Prostate gland (tissue), 2 donors: ENCODE data around the gene PBX4. TPM values are rescaled to one million over a fixed set of nuclear protein-coding genes. Genes with fewer than 3 reads are reported as not detected.

ENCODE experiments used
- DNase-seq: peaks from one replicate; pipeline ENCODE4 v3.0.0-alpha.2; 2019; ENCODE audit warnings: low spot score
- H3K27ac ChIP-seq, 2 donors: fragments of 200-600 bp; sonication (generic); 2 replicates each; pipeline ENCODE4 v1.5.1; 2017 to 2019
- H3K27me3 ChIP-seq: fragments of 200-600 bp; sonication (generic); replicated peaks from 2 replicates; pipeline ENCODE4 v1.5.1; 2019; ENCODE audit not compliant: insufficient read depth
- H3K36me3 ChIP-seq, 2 donors: fragments of 200-600 bp; sonication (generic); 1 replicate in 1 of 2; 2 replicates in 1 of 2; pipeline versions ENCODE4 v1.5.1 to v1.8.1; 2017 to 2019
- H3K4me1 ChIP-seq: fragments of 200-600 bp; sonication (generic); replicated peaks from 2 replicates; pipeline ENCODE4 v1.5.1; 2019
- H3K4me3 ChIP-seq, 2 donors: fragments of 200-600 bp; sonication (generic); 2 replicates each; pipeline ENCODE4 v1.5.1; 2017 to 2019
- H3K9me3 ChIP-seq: fragments of 200-600 bp; sonication (generic); 2 replicates; pipeline ENCODE4 v1.5.1; 2017
- POLR2A ChIP-seq: fragments of 450-650 bp; IDR thresholded peaks from one replicate; pipeline ENCODE4 v1.6.1; 2016; ENCODE audit warnings: antibody characterized with exemption, mild to moderate bottlenecking
- POLR2AphosphoS5 ChIP-seq: sonication (generic); formaldehyde crosslinking; IDR thresholded peaks from one replicate; pipeline ENCODE4 v1.6.1; 2017; ENCODE audit warnings: antibody characterized with exemption
- WGBS: methylation state at CpG from one replicate; pipeline ENCODE4 v1.1.5; 2018; 5-methylcytosine and 5-hydroxymethylcytosine counted together
- intact Hi-C: fragments of 100-400 bp; cut with DNase I; formaldehyde crosslinking; loops from one replicate; pipeline ENCODE4 v1.14.2; 2022
- total RNA-seq, 2 donors: library from RNA; depleted of rRNA; stranded (reverse); fragments of >200 nt; gene quantifications; one replicate each; pipeline ENCODE4 v1.1.0, GENCODE V29; 2016
- TF ChIP-seq, protein P1 (sequence below), 4 experiments: fragments of 200-600 bp in 2 of 4; fragments of 450-650 bp in 2 of 4; sonication (generic) in 2 of 4; IDR thresholded peaks; 1 replicate in 3 of 4; 2 replicates in 1 of 4; pipeline ENCODE4 v1.5.1; 2016 to 2019; ENCODE audit warnings: antibody characterized with exemption in 4 of 4, mild to moderate bottlenecking in 2 of 4, moderate library complexity in 2 of 4

Gene PBX4
- total RNA-seq, 2 donors from 2014 or later: 2.6 to 10.6 TPM

DNA sequence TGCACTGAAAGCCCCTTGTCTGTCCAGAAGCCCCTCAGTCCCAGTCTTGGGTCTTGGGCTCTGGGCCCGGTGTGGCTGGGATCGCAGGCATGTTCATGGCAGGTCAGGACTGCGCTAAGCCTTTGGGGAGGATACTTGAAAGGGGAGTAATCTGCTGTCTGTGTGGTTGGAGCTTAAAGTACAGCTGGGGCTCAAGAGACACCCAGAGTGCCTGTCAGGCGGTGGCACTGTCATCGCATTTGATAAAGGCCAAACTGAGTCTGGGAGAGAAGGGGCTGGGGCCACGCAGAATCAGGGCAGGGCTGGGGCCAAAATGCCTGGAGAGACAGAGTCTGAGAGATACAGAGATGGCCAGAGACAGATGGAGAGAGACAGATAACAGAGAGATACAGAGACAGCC, 84.6 kb downstream of the PBX4 start:
- H3K4me1 ChIP-seq: peaks cover 3% of the 10 kb centered on the region
- 83% methylated on average over 6 of the region's 6 CpGs for WGBS
- no peaks in the 10 kb centered on the region for H3K9me3 ChIP-seq
- H3K36me3 ChIP-seq: no peaks in the 10 kb centered on the region
- H3K4me3 ChIP-seq: no peak overlapping the region
- H3K27ac ChIP-seq: no peak overlapping the region
- intact Hi-C loops: loop anchor here (2.0 to 5.0 kb wide), 2 partner anchors 109 to 423 kb away; partner anchors contain the start of gene GMIP
- TF ChIP-seq, protein P1, sequence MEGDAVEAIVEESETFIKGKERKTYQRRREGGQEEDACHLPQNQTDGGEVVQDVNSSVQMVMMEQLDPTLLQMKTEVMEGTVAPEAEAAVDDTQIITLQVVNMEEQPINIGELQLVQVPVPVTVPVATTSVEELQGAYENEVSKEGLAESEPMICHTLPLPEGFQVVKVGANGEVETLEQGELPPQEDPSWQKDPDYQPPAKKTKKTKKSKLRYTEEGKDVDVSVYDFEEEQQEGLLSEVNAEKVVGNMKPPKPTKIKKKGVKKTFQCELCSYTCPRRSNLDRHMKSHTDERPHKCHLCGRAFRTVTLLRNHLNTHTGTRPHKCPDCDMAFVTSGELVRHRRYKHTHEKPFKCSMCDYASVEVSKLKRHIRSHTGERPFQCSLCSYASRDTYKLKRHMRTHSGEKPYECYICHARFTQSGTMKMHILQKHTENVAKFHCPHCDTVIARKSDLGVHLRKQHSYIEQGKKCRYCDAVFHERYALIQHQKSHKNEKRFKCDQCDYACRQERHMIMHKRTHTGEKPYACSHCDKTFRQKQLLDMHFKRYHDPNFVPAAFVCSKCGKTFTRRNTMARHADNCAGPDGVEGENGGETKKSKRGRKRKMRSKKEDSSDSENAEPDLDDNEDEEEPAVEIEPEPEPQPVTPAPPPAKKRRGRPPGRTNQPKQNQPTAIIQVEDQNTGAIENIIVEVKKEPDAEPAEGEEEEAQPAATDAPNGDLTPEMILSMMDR (IDR thresholded peaks at IDR 0.05): no peak
- TF ChIP-seq POLR2AphosphoS5 (no peak), POLR2A (no peak)
- H3K27me3 ChIP-seq: no peaks in the 10 kb centered on the region
- no peak for DNase-seq

DNA sequence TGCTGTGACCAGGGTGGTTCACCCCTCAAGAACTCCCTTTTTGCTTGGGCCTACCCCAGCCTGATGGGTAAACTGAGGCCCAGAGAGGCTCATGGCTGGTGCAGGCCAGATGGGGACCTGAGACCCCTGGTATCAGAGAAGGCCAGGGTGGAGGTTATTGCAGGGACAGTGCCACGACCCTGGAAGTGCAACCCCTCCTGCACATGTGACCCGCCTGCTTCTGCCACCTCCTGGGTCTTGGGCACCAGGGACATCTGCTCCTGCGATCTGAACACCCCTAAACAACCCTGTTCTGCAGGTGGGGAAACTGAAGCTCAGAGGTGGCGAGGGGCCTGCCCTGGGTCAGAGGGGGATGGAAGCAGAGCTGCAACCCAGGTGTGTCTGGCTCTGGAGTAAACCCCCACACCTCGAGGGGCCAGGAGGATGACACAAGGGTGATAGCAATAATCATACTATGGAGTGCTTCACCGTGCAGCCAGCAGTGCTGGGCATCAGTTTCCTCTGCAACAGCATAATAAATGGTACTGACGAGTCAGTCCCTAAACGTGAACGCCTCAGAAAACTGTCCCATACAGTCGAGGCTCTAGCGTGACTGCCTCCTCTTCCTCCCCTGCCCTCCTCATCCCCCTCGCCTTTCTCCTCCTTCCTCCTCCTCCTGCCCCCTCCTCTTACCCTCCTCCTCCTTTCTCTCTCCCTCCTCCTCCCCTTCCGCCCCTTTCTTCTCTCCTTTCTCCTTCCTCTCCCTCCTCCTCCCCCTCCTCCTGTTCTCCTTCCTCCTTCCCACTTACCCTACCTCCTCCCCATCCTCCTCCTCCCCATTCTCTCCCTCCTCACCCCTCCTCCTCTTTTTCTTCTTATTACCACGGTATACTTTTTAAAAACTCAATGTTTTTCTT, 85.4 kb downstream of the PBX4 start:
- Histone ChIP-seq H3K27ac (no peak overlapping the region), H3K27me3 (no peaks in the 10 kb centered on the region), H3K4me3 (no peak overlapping the region), H3K9me3 (no peaks in the 10 kb centered on the region), H3K4me1 (no peaks in the 10 kb centered on the region), H3K36me3 (no peaks in the 10 kb centered on the region)
- intact Hi-C loops: loop anchor here (2.0 to 5.0 kb wide), 2 partner anchors 110 to 424 kb away; partner anchors contain the start of gene GMIP
- no peak for DNase-seq
- TF ChIP-seq POLR2A: no peak
- TF ChIP-seq, protein P1 (IDR thresholded peaks at IDR 0.05): no peak
- TF ChIP-seq POLR2AphosphoS5: no peak
- WGBS: 72% methylated on average over 14 of the region's 14 CpGs

DNA sequence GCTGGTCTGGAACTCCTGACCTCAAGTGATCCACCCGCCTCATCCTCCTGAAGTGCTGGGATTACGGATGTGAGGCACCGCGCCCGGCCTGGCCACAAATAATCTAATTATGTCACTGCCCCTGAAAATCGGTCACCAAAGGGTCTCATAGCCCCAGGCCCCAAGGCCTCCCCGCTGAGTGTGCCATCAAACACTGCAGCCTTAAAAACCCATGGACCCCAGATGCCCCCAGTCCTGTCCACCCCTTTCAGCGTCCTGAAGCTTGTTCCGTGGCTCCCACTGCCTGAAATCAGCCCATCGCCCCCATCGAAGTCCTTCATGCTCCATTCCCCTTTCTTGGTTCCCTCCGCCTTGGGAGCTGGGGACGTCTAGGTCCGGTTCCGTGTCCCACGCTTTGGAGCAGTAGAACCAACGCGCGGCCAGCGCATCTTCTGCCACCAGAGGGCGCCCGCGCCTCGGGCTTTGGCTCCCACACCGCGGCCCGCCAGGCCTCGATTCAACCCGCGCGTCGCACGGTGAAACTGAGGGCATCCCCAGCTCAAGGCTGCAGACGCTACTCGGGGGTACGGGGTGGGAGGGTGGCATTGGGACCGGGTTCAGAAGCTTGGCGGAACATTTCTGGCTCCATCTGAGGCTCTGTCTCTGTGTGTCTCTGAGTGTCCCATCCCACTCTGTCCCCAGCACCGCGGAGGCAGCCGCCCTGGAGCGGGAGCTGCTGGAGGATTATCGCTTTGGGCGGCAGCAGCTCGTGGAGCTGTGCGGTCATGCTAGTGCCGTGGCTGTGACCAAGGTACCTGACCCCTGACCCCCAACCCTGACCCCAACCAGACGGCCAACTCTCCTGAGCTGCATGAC, 86.3 kb downstream of the PBX4 start:
- Histone ChIP-seq H3K4me1 (no peaks in the 10 kb centered on the region), H3K4me3 (no peak overlapping the region), H3K27me3 (no peaks in the 10 kb centered on the region), H3K36me3 (no peaks in the 10 kb centered on the region), H3K27ac (no peak overlapping the region), H3K9me3 (no peaks in the 10 kb centered on the region)
- WGBS: 31% methylated on average over 38 of the region's 48 CpGs
- intact Hi-C loops: loop anchor here (2.0 to 5.0 kb wide), 2 partner anchors 111 to 425 kb away; partner anchors contain the start of gene GMIP
- TF ChIP-seq, protein P1 (IDR thresholded peaks at IDR 0.05): peak; percentile 89 to 95 (median 92)
- TF ChIP-seq POLR2A (no peak), POLR2AphosphoS5 (peak; percentile 46)
- peak; percentile 76 for DNase-seq

DNA sequence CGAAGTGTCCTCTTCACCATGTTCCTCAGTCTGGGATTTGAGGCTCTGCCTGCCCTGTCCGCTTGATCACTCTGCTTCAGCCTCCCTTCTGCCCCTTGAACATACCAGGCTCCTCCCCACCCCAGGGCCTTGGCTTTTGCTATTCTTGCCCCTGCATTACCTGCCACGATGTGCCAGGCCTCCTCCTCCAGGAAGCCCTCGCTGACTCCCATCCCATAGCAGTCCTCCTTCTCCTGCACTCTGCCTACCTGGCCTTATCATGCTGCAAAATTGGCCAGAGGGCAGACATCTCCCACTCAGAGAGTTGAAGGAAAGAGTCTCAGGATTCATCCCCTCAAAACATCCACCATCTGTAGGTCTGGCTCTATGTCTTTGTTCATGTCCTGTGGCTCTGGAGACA, 87.6 kb downstream of the PBX4 start:
- TF ChIP-seq, protein P1 (IDR thresholded peaks at IDR 0.05): no peak
- TF ChIP-seq POLR2AphosphoS5 (no peak), POLR2A (no peak)
- Histone ChIP-seq H3K4me1 (no peaks in the 10 kb centered on the region), H3K27me3 (no peaks in the 10 kb centered on the region), H3K9me3 (no peaks in the 10 kb centered on the region), H3K4me3 (no peak overlapping the region), H3K27ac (no peak overlapping the region), H3K36me3 (no peaks in the 10 kb centered on the region)
- intact Hi-C loops: loop anchor here (5.0 kb wide), 1 partner anchor 426 kb away; no protein-coding TSS in a partner anchor
- 89% methylated on average over 4 of the region's 4 CpGs for WGBS
- DNase-seq: no peak
